HEK293 (cell line): ENCODE data around the gene ZNF587B.
"Not testable (repeated sequence)": the region's sequence is repeated elsewhere in the genome, so short reads cannot be mapped to it uniquely, and the experiment has no call there.

Source experiments
- CTCF ChIA-PET: fragments of 350-600 bp; formaldehyde crosslinking; extraction: SDS; loops from one replicate; lab custom pipeline; 2021; ENCODE audit warnings: antibody characterized with exemption; lab: Yijun Ruan, JAX
- POLR2A ChIA-PET: fragments of 300-600 bp; formaldehyde crosslinking; extraction: SDS; loops from one replicate; lab custom pipeline; 2020; ENCODE audit warnings: antibody characterized with exemption, inconsistent platforms; lab: Yijun Ruan, JAX
- H3K27ac ChIP-seq: fragments of 200-500 bp; sonication (Bioruptor generic); 2 replicates; pipeline ENCODE4 v1.5.1; 2014; ENCODE audit warnings: low read depth, low read length, control low read depth, inconsistent platforms; ENCODE audit errors: extremely low read depth
- H3K36me3 ChIP-seq, 2 experiments: fragments of 200-500 bp in 1 of 2; sonication (Bioruptor generic) in 1 of 2; 1 replicate in 1 of 2; 2 replicates in 1 of 2; pipeline ENCODE4 v1.5.1; 2014 to 2017; ENCODE audit warnings: inconsistent platforms in 2 of 2, low read length in 2 of 2; ENCODE audit not compliant: control insufficient read depth in 2 of 2, insufficient read depth in 1 of 2
- H3K4me1 ChIP-seq: fragments of 200-500 bp; sonication (Bioruptor generic); 2 replicates; pipeline ENCODE4 v1.5.1; 2014; ENCODE audit warnings: mild to moderate bottlenecking, low read length, inconsistent platforms; ENCODE audit not compliant: control insufficient read depth, insufficient read depth
- H3K4me3 ChIP-seq: 2 replicates; pipeline ENCODE4 v1.5.1; 2011; ENCODE audit warnings: low read depth, mild to moderate bottlenecking, control low read depth, low read length, moderate library complexity
- H3K9me3 ChIP-seq: fragments of 200-500 bp; sonication (Bioruptor generic); 2 replicates; pipeline ENCODE4 v1.5.1; 2014; ENCODE audit warnings: low read depth, low read length, inconsistent platforms; ENCODE audit not compliant: control insufficient read depth, insufficient read depth
- PRDM4 ChIP-seq: fragments of 450-650 bp; formaldehyde crosslinking; IDR thresholded peaks from 2 replicates; pipeline ENCODE4 v1.5.1; 2017; ENCODE audit warnings: missing biosample characterization, missing genetic modification characterization
- REST ChIP-seq: fragments of 450-650 bp; formaldehyde crosslinking; IDR thresholded peaks from 2 replicates; pipeline ENCODE4 v1.5.1; 2016; ENCODE audit warnings: missing biosample characterization, missing genetic modification characterization
- SETDB1 ChIP-seq: IDR thresholded peaks from one replicate; pipeline ENCODE4 v1.6.1; 2017; ENCODE audit warnings: mild to moderate bottlenecking, low read length, moderate library complexity, mixed read lengths; ENCODE audit not compliant: insufficient read length
- ZNF169 ChIP-seq: fragments of 450-650 bp; formaldehyde crosslinking; IDR thresholded peaks from 2 replicates; pipeline ENCODE4 v1.5.1; 2016; ENCODE audit warnings: missing biosample characterization, missing genetic modification characterization
- ZNF391 ChIP-seq: fragments of 450-650 bp; formaldehyde crosslinking; IDR thresholded peaks from 2 replicates; pipeline ENCODE4 v1.5.1; 2016; ENCODE audit warnings: low read depth, missing biosample characterization, missing genetic modification characterization, borderline replicate concordance
- ZNF513 ChIP-seq: fragments of 450-650 bp; IDR thresholded peaks from 2 replicates; pipeline ENCODE4 v1.5.1; 2018; ENCODE audit warnings: missing biosample characterization, missing genetic modification characterization
- ZNF580 ChIP-seq: fragments of 450-650 bp; formaldehyde crosslinking; IDR thresholded peaks from 2 replicates; pipeline ENCODE4 v1.5.1; 2016; ENCODE audit warnings: missing biosample characterization, missing genetic modification characterization

The ZNF587B gene

GRCh38 chr19:57862351-57862750 lies 32.3 kb downstream of the ZNF587B start:
- Histone ChIP-seq H3K36me3 (peaks cover 80 to 91% of the 10 kb centered on the region in 2 experiments), H3K9me3 (peaks cover 11% of the 10 kb centered on the region)
- H3K4me3 ChIP-seq, H3K4me1 ChIP-seq, H3K27ac ChIP-seq: not testable (repeated sequence)
- POLR2A ChIA-PET = interaction anchor here (0.6 to 1.3 kb wide), 2 partner anchors 13 to 170 kb away, joined by 3 to 4 read pairs; partner anchors contain the start of gene ZNF587
- CTCF ChIA-PET = interaction anchor here (0.7 kb wide), 1 partner anchor 140 kb away, joined by 4 read pairs; no protein-coding TSS in a partner anchor
- TF ChIP-seq PRDM4 (tag by site-specific recombination) = peak; percentile 32; the same call in 1 of the 2 replicates

GRCh38 chr19:57867868-57868492 lies 37.9 kb downstream of the ZNF587B start:
- TF ChIP-seq ZNF580 (tag by site-specific recombination) = no peak
- H3K4me1 ChIP-seq = no peaks in the 10 kb centered on the region
- ChIA-PET CTCF (no interaction called here), POLR2A (interaction anchor here (0.7 kb wide), 1 partner anchor 99 kb away, joined by 3 read pairs; the partner anchor contains the start of gene ZNF586)
- no peak overlapping the region for H3K27ac ChIP-seq
- H3K9me3 ChIP-seq = peaks cover 14% of the 10 kb centered on the region
- H3K4me3 ChIP-seq = no peak overlapping the region
- peaks cover 43 to 48% of the 10 kb centered on the region in 2 experiments for H3K36me3 ChIP-seq

GRCh38 chr19:57869655-57870054 lies 39.6 kb downstream of the ZNF587B start:
- POLR2A ChIA-PET = not testable (repeated sequence)
- H3K9me3 ChIP-seq = peaks cover 14% of the 10 kb centered on the region

GRCh38 chr19:57870225-57870624 lies 40.1 kb downstream of the ZNF587B start:
- Histone ChIP-seq H3K36me3 (peaks cover 29% of the 10 kb centered on the region in 2 experiments), H3K9me3 (peaks cover 12% of the 10 kb centered on the region), H3K4me1 (no peaks in the 10 kb centered on the region), H3K27ac (no peak overlapping the region), H3K4me3 (no peak overlapping the region)
- ChIA-PET CTCF (interaction anchor here (0.6 kb wide), 1 partner anchor 227 kb away, joined by 3 read pairs; no protein-coding TSS in a partner anchor), POLR2A (no interaction called here)
- TF ChIP-seq ZNF391 (tag by site-specific recombination) (no peak), REST (tag by site-specific recombination) (no peak), ZNF513 (0 out of 2 replicates have a peak, but pooled peaks have one; percentile 11), SETDB1 (peak; percentile 10)

More at GRCh38 chr19:57869655-57870054, 39.6 kb downstream of the ZNF587B start:
- H3K4me3 ChIP-seq, H3K4me1 ChIP-seq, H3K27ac ChIP-seq: not testable (repeated sequence)
- peaks cover 35% of the 10 kb centered on the region in 2 experiments for H3K36me3 ChIP-seq
- CTCF ChIA-PET = interaction anchor here (0.6 kb wide), 1 partner anchor 226 kb away, joined by 3 read pairs; no protein-coding TSS in a partner anchor
- TF ChIP-seq ZNF169 (tag by site-specific recombination) = 0 out of 2 replicates have a peak, but pooled peaks have one; percentile 24
